GM12878 (cell line): ENCODE results near the gene FHIP1A. TPM values are rescaled to one million over a fixed set of nuclear protein-coding genes. Genes with fewer than 3 reads are reported as not detected.

Source experiments
- BHLHE40 ChIP-seq, 2 experiments: fragments of 450-650 bp in 1 of 2; IDR thresholded peaks; 2 replicates each; pipeline ENCODE4 v1.6.1; 2011 to 2017; ENCODE audit warnings: low read depth in 2 of 2, borderline replicate concordance in 1 of 2, improper control_type of control experiment in 1 of 2, low read length in 1 of 2, mild to moderate bottlenecking in 1 of 2
- CBX5 ChIP-seq: sonication (generic); IDR thresholded peaks from 2 replicates; pipeline ENCODE4 v1.6.1; 2016; ENCODE audit warnings: low read depth, moderate library complexity, mild to moderate bottlenecking, inconsistent platforms
- CHD4 ChIP-seq: fragments of 200-600 bp; sonication (generic); IDR thresholded peaks from 2 replicates; pipeline ENCODE4 v1.6.1; 2016; ENCODE audit warnings: mild to moderate bottlenecking
- E4F1 ChIP-seq: fragments of 450-650 bp; IDR thresholded peaks from 2 replicates; pipeline ENCODE4 v1.6.1; 2018; ENCODE audit warnings: borderline replicate concordance, mild to moderate bottlenecking; ENCODE audit not compliant: partially characterized antibody
- ELK1 ChIP-seq: IDR thresholded peaks from 2 replicates; pipeline ENCODE4 v1.6.1; 2012; ENCODE audit warnings: low read depth, low read length, improper control_type of control experiment
- HCFC1 ChIP-seq: fragments of 150-350 bp; IDR thresholded peaks from 2 replicates; pipeline ENCODE4 v1.6.1; 2014; ENCODE audit warnings: low read length
- KDM1A ChIP-seq: fragments of 200-600 bp; sonication (generic); IDR thresholded peaks from 2 replicates; pipeline ENCODE4 v1.6.1; 2016; ENCODE audit warnings: borderline replicate concordance
- NRF1 ChIP-seq: conservative IDR thresholded peaks from 2 replicates; pipeline ENCODE4 v1.6.1; 2011; ENCODE audit warnings: mild to moderate bottlenecking, low read depth, low read length, improper control_type of control experiment
- SMARCA5 ChIP-seq: fragments of 450-650 bp; IDR thresholded peaks from 2 replicates; pipeline ENCODE4 v1.6.1; 2017; ENCODE audit warnings: mild to moderate bottlenecking
- polyA plus RNA-seq, 11 experiments: library from polyadenylated mRNA; depleted of rRNA in 4 of 11; unstranded in 6 of 11; stranded (reverse) in 5 of 11; fragments of >200 nt; fragmentation: Nextera tagmentation in 4 of 11; fragmentation: Illumina TruSeq in 1 of 11; extraction: Ambion mirVana in 4 of 11; extraction: Trizol in 1 of 11; gene quantifications; 1 replicate in 1 of 11; 2 replicates in 10 of 11; pipeline versions ENCODE4 v1.2.1 to v1.2.3, GENCODE V29; 2011 to 2016; ENCODE audit warnings: inconsistent platforms in 2 of 11, missing spikeins in 2 of 11, low read depth in 1 of 11
- total RNA-seq, 4 experiments: library from RNA; depleted of rRNA in 3 of 4; stranded (reverse); fragments of >200 nt in 3 of 4; fragmentation: Illumina TruSeq in 1 of 4; extraction: Trizol in 1 of 4; gene quantifications; 2 replicates each; pipeline versions ENCODE4 v1.2.1 to v1.2.3, GENCODE V29; 2013 to 2021
- TF ChIP-seq, protein P1 (sequence below): IDR thresholded peaks from 2 replicates; pipeline ENCODE4 v1.6.1; 2011; ENCODE audit warnings: low read depth, mild to moderate bottlenecking, low read length, moderate library complexity, borderline replicate concordance; ENCODE audit errors: extremely low read depth
- TF ChIP-seq, protein P2 (sequence below): fragments of 450-650 bp; IDR thresholded peaks from 2 replicates; pipeline ENCODE4 v1.6.1; 2017; ENCODE audit warnings: low read depth, mild to moderate bottlenecking, moderate library complexity

FHIP1A gene
- total and polyA plus RNA-seq, 10 of the 15 experiments (the other 5 are each of a cell fraction or from before 2014, with no cell fraction given): 0.02 to 5.5 (median 0.13) TPM; not detected in 1

- TF ChIP-seq, protein P1, sequence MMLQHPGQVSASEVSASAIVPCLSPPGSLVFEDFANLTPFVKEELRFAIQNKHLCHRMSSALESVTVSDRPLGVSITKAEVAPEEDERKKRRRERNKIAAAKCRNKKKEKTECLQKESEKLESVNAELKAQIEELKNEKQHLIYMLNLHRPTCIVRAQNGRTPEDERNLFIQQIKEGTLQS: no peak
- TF ChIP-seq BHLHE40 (IDR thresholded peaks at IDR 0.05; ENCODE audit: borderline replicate concordance in 1 of 2, low read depth in 2 of 2, low read length in 1 of 2): peak in 1 of 2 experiments; percentile 34; a peak in 1 of 4 replicates
- no peak for TF ChIP-seq KDM1A
- 0 out of 2 replicates have a peak, but pooled peaks have one; percentile 18 for TF ChIP-seq NRF1
- TF ChIP-seq, protein P2, sequence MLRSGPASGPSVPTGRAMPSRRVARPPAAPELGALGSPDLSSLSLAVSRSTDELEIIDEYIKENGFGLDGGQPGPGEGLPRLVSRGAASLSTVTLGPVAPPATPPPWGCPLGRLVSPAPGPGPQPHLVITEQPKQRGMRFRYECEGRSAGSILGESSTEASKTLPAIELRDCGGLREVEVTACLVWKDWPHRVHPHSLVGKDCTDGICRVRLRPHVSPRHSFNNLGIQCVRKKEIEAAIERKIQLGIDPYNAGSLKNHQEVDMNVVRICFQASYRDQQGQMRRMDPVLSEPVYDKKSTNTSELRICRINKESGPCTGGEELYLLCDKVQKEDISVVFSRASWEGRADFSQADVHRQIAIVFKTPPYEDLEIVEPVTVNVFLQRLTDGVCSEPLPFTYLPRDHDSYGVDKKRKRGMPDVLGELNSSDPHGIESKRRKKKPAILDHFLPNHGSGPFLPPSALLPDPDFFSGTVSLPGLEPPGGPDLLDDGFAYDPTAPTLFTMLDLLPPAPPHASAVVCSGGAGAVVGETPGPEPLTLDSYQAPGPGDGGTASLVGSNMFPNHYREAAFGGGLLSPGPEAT: 0 out of 2 replicates have a peak, but pooled peaks have one; percentile 2
- TF ChIP-seq ELK1: no peak
- TF ChIP-seq E4F1: peak; percentile 24
- TF ChIP-seq SMARCA5: no peak; the same call in 1 of the 2 replicates
- TF ChIP-seq CBX5: no peak
- no peak for TF ChIP-seq HCFC1
- no peak for TF ChIP-seq CHD4
Observed at GRCh38 chr4:151408630-151409469, at the start of gene FHIP1A (continued).
